CD14-positive monocyte (primary cell): ENCODE data around the gene KPNA3. TPM values are rescaled to one million over a fixed set of nuclear protein-coding genes. Genes with fewer than 3 reads are reported as not detected.

ENCODE experiments used
- DNase-seq, 3 donors: peaks; one replicate each; pipeline ENCODE4 v3.0.0-alpha.2; 2011 to 2022
- H2AFZ ChIP-seq: 2 replicates; pipeline ENCODE4 v1.6.0; 2012; ENCODE audit warnings: mild to moderate bottlenecking, low read depth, low read length, inconsistent platforms; ENCODE audit not compliant: insufficient read depth, poor library complexity, severe bottlenecking
- H3K27ac ChIP-seq, 2 donors: 1 replicate in 1 of 2; 2 replicates in 1 of 2; pipeline ENCODE4 v1.5.1; 2012 to 2013; ENCODE audit warnings: low read length in 2 of 2, control low read depth in 1 of 2, inconsistent platforms in 1 of 2, low read depth in 1 of 2, mild to moderate bottlenecking in 1 of 2
- H3K27me3 ChIP-seq, 2 donors: one replicate each; pipeline versions ENCODE4 v1.6.0 to v1.6.1; 2011 to 2013; ENCODE audit warnings: low read length in 2 of 2; ENCODE audit not compliant: control insufficient read depth in 2 of 2, insufficient read depth in 2 of 2
- H3K36me3 ChIP-seq, 2 donors: replicated peaks in 1 of 2; 1 replicate in 1 of 2; 2 replicates in 1 of 2; pipeline versions ENCODE4 v1.5.1 to v1.6.1; 2012 to 2013; ENCODE audit warnings: low read length in 2 of 2, control low read depth in 1 of 2, inconsistent platforms in 1 of 2, mild to moderate bottlenecking in 1 of 2; ENCODE audit not compliant: insufficient read depth in 2 of 2, control insufficient read depth in 1 of 2
- H3K4me1 ChIP-seq, 2 donors: 1 replicate in 1 of 2; 2 replicates in 1 of 2; pipeline versions ENCODE4 v1.5.1 to v1.6.1; 2012 to 2013; ENCODE audit warnings: low read length in 2 of 2, control low read depth in 1 of 2, inconsistent platforms in 1 of 2, mild to moderate bottlenecking in 1 of 2, moderate library complexity in 1 of 2; ENCODE audit not compliant: insufficient read depth in 2 of 2, control insufficient read depth in 1 of 2
- H3K4me2 ChIP-seq: replicated peaks from 2 replicates; pipeline ENCODE3; 2012; ENCODE audit warnings: low read length, moderate library complexity, mild to moderate bottlenecking; ENCODE audit not compliant: poor library complexity, severe bottlenecking; ENCODE audit errors: extremely low read depth
- H3K4me3 ChIP-seq, 3 experiments: fragments of 200-600 bp in 1 of 3; sonication (generic) in 1 of 3; replicated peaks in 1 of 3; 1 replicate in 2 of 3; 2 replicates in 1 of 3; pipeline ENCODE4 v1.5.1; 2011 to 2013; ENCODE audit warnings: low read length in 3 of 3, mild to moderate bottlenecking in 3 of 3, control low read depth in 2 of 3, low read depth in 2 of 3, inconsistent platforms in 1 of 3, moderate library complexity in 1 of 3
- H3K79me2 ChIP-seq: 2 replicates; pipeline ENCODE4 v1.6.0; 2012; ENCODE audit warnings: mild to moderate bottlenecking, control low read depth, inconsistent platforms, low read length, moderate library complexity; ENCODE audit not compliant: insufficient read depth
- H3K9ac ChIP-seq: 2 replicates; pipeline ENCODE4 v1.6.0; 2017; ENCODE audit warnings: low read length, mild to moderate bottlenecking; ENCODE audit not compliant: insufficient read depth, poor library complexity, severe bottlenecking
- H3K9me3 ChIP-seq, 2 donors: replicated peaks in 1 of 2; 1 replicate in 1 of 2; 2 replicates in 1 of 2; pipeline versions ENCODE4 v1.5.1 to v1.6.1; 2012 to 2013; ENCODE audit warnings: low read length in 2 of 2, control low read depth in 1 of 2; ENCODE audit not compliant: control insufficient read depth in 1 of 2, insufficient read depth in 1 of 2
- H4K20me1 ChIP-seq: 2 replicates; pipeline ENCODE4 v1.6.0; 2012; ENCODE audit warnings: mild to moderate bottlenecking, low read length, control low read depth, moderate library complexity; ENCODE audit not compliant: insufficient read depth
- H3K27ac Mint-ChIP-seq, 7 donors: one replicate each; pipeline ENCODE4 v1.8.0; 2020; ENCODE audit warnings: mild to moderate bottlenecking in 7 of 7, mixed read lengths in 7 of 7, moderate library complexity in 6 of 7, inconsistent platforms in 2 of 7
- H3K27me3 Mint-ChIP-seq, 3 donors: one replicate each; pipeline ENCODE4 v1.8.0; 2021 to 2022; ENCODE audit warnings: low read depth in 3 of 3, mild to moderate bottlenecking in 3 of 3, mixed read lengths in 3 of 3, moderate library complexity in 3 of 3, inconsistent platforms in 1 of 3
- H3K36me3 Mint-ChIP-seq, 2 donors: one replicate each; pipeline ENCODE4 v1.8.0; 2020; ENCODE audit warnings: mixed read lengths in 2 of 2, inconsistent platforms in 1 of 2, mild to moderate bottlenecking in 1 of 2
- H3K4me1 Mint-ChIP-seq: one replicate; pipeline ENCODE4 v1.8.0; 2020; ENCODE audit warnings: mild to moderate bottlenecking, mixed read lengths
- H3K4me3 Mint-ChIP-seq, 2 donors: one replicate each; pipeline ENCODE4 v1.8.0; 2020; ENCODE audit warnings: mild to moderate bottlenecking in 2 of 2, mixed read lengths in 2 of 2, moderate library complexity in 1 of 2
- H3K9me3 Mint-ChIP-seq, 7 donors: one replicate each; pipeline ENCODE4 v1.8.0; 2020 to 2022; ENCODE audit warnings: mixed read lengths in 7 of 7, mild to moderate bottlenecking in 6 of 7, moderate library complexity in 6 of 7, inconsistent platforms in 2 of 7
- CTCF ChIP-seq: fragments of 200-600 bp; IDR thresholded peaks from one replicate; pipeline ENCODE4 v1.8.0; 2022; ENCODE audit warnings: antibody characterized with exemption, mild to moderate bottlenecking
- WGBS: methylation state at CpG from one replicate; pipeline ENCODE4 v1.1.5; 2013; ENCODE audit warnings: missing lambda C conversion rate; ENCODE audit not compliant: insufficient coverage; 5-methylcytosine and 5-hydroxymethylcytosine counted together
- intact Hi-C, 2 donors: fragments of 100-400 bp; cut with micrococcal nuclease; formaldehyde crosslinking; loops; one replicate each; pipeline versions ENCODE4 v1.15.0 to v1.15.1; 2023
- polyA plus RNA-seq, 3 donors: library from polyadenylated mRNA; depleted of rRNA in 1 of 3; unstranded in 2 of 3; stranded (reverse) in 1 of 3; fragments of 300-500 nt in 2 of 3; fragments of >200 nt in 1 of 3; fragmentation: Illumina TruSeq in 2 of 3; gene quantifications; 1 replicate in 2 of 3; 2 replicates in 1 of 3; pipeline ENCODE4 v1.2.3, GENCODE V29; 2012 to 2021

KPNA3 gene
- polyA plus RNA-seq, 3 donors: 11.5 to 15.3 (median 12.8) TPM

DNA sequence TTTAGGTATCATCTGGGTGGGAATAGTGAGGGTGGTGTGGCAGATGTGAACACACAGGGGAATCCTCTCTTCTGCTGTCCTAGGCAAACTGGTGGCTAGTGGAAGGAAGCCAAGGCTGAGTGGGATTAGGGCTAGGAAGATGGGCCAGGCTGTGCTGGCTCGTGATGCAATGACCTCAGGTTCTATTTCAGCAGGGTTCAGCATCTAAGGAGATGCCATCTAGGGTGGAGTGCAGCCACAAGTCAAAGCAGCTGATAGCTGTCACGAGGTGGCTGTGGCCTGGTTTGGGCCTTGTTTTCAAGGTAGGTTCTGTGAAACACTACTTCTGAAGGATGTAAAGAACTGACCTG is 142.5 kb downstream of the KPNA3 start:
- Histone ChIP-seq H3K36me3 (no peaks in the 10 kb centered on the region), H3K4me2 (no peak overlapping the region), H4K20me1 (no peaks in the 10 kb centered on the region), H3K27ac (no peak overlapping the region), H3K9me3 (no peaks in the 10 kb centered on the region), H3K9ac (no peak overlapping the region), H2AFZ (no peak overlapping the region), H3K4me3 (no peak overlapping the region), H3K27me3 (no peaks in the 10 kb centered on the region), H3K79me2 (no peaks in the 10 kb centered on the region), H3K4me1 (peaks cover 14 to 20% of the 10 kb centered on the region in 2 donors)
- peaks cover 0 to 3% of the 10 kb centered on the region in 2 donors for H3K36me3 Mint-ChIP-seq
- intact Hi-C loops: loop anchor here (10.0 kb wide), 1 partner anchor 195 kb away; no protein-coding TSS in a partner anchor
- 85% methylated on average over 2 of the region's 2 CpGs for WGBS
- no peak for DNase-seq
- no peak for TF ChIP-seq CTCF
- H3K27me3 Mint-ChIP-seq: peaks cover 0 to 4% (median 3%) of the 10 kb centered on the region in 3 donors
- peaks cover 16% of the 10 kb centered on the region for H3K4me1 Mint-ChIP-seq
- no peaks in the 10 kb centered on the region for H3K9me3 Mint-ChIP-seq
- H3K4me3 Mint-ChIP-seq: no peak overlapping the region
- no peak overlapping the region for H3K27ac Mint-ChIP-seq

Other genes starting within 250 kb of the KPNA3 start
- gene RCBTB1, start 207.1 kb downstream of the KPNA3 start, polyA plus RNA-seq: 10 to 100 TPM in 2 of 3 donors, 1 to 10 TPM in 1; 9.8 to 19.4 (median 13.2) TPM
- gene ARL11, start 164.2 kb downstream of the KPNA3 start, polyA plus RNA-seq: 10 to 100 TPM; 12.8 to 19.2 (median 15.2) TPM
- gene EBPL, start 101.2 kb downstream of the KPNA3 start, polyA plus RNA-seq: 10 to 100 TPM; 10.2 to 29.4 (median 27.3) TPM
- gene SPRYD7, start 143.7 kb upstream of the KPNA3 start, polyA plus RNA-seq: 1 to 10 TPM; 1.1 to 2.3 (median 1.2) TPM
- 10 to 100 TPM in 1 of 3 donors, 1 to 10 TPM in 2; 5.8 to 14.1 (median 6.1) TPM for gene TRIM13, start 204.4 kb upstream of the KPNA3 start, polyA plus RNA-seq
- gene KCNRG, start 222.8 kb upstream of the KPNA3 start, polyA plus RNA-seq: under 1 TPM in 2 of 3 donors, not detected in 1; 0.15 to 0.29 TPM